Tibial nerve (tissue), 4 donors: ENCODE results near the gene SDK2. TPM values are rescaled to one million over a fixed set of nuclear protein-coding genes. Genes with fewer than 3 reads are reported as not detected.

Source experiments
- DNase-seq, 2 donors: peaks; one replicate each; pipeline ENCODE4 v3.0.0-alpha.2; 2019; ENCODE audit warnings: low spot score in 2 of 2
- H3K27ac ChIP-seq, 4 donors: fragments of 200-600 bp; sonication (generic) in 3 of 4; one replicate each; pipeline ENCODE4 v1.5.1; 2017 to 2019; ENCODE audit warnings: mild to moderate bottlenecking in 1 of 4
- H3K27me3 ChIP-seq, 2 donors: fragments of 200-600 bp; sonication (generic) in 1 of 2; one replicate each; pipeline versions ENCODE4 v1.5.1 to v1.6.0; 2017 to 2019
- H3K36me3 ChIP-seq, 3 donors: fragments of 200-600 bp; sonication (generic); one replicate each; pipeline ENCODE4 v1.5.1; 2018 to 2019
- H3K4me1 ChIP-seq, 4 donors: fragments of 200-600 bp; sonication (generic) in 3 of 4; one replicate each; pipeline ENCODE4 v1.5.1; 2017 to 2019
- H3K4me3 ChIP-seq, 4 donors: fragments of 200-600 bp; sonication (generic) in 3 of 4; one replicate each; pipeline ENCODE4 v1.5.1; 2017 to 2019; ENCODE audit warnings: mild to moderate bottlenecking in 1 of 4, moderate library complexity in 1 of 4
- H3K9me3 ChIP-seq, 4 donors: fragments of 200-600 bp; sonication (generic) in 3 of 4; one replicate each; pipeline ENCODE4 v1.5.1; 2017 to 2019
- EP300 ChIP-seq, 2 donors: sonication (generic); formaldehyde crosslinking; IDR thresholded peaks; one replicate each; pipeline ENCODE4 v1.6.1; 2017; ENCODE audit warnings: antibody characterized with exemption in 2 of 2, mild to moderate bottlenecking in 1 of 2
- POLR2A ChIP-seq, 2 donors: fragments of 450-650 bp; IDR thresholded peaks; one replicate each; pipeline ENCODE4 v1.6.1; 2017; ENCODE audit warnings: antibody characterized with exemption in 2 of 2, mild to moderate bottlenecking in 2 of 2, moderate library complexity in 2 of 2
- WGBS, 2 donors: methylation state at CpG; one replicate each; pipeline ENCODE4 v1.1.5; 2018; 5-methylcytosine and 5-hydroxymethylcytosine counted together
- total RNA-seq, 4 donors: library from RNA; depleted of rRNA; stranded (reverse); fragments of >200 nt; gene quantifications; one replicate each; pipeline ENCODE4 v1.1.0, GENCODE V29; 2016
- TF ChIP-seq, protein P1 (sequence below), 5 experiments: fragments of 200-600 bp in 3 of 5; fragments of 450-650 bp in 2 of 5; sonication (generic) in 3 of 5; IDR thresholded peaks; one replicate each; pipeline ENCODE4 v1.5.1; 2016 to 2019; ENCODE audit warnings: antibody characterized with exemption in 5 of 5, mild to moderate bottlenecking in 3 of 5, moderate library complexity in 2 of 5

The SDK2 gene
- total RNA-seq, 4 donors from 2014 or later, result 3.1 to 6.3 (median 4.6) TPM

DNA sequence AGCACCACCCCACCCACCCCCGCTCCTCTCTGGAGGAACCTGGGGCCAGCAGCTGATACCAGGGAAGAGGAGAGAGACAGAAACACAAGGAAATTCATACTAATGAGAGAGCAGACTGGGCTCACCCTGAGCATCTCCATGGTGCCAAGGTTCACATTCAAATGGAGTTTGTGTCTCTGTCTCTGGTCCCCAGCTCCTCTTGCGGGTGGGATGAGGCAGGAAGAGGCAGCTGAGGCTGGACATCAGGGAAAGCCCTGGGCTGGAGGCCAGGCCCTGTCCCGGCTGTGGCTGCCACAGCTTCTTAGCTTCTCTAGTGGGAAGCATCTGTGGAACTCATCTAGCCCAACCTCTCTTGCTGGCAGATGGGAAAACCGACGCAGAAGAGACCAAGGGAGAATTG is 121.5 kb downstream of the SDK2 start:
- TF ChIP-seq POLR2A (IDR thresholded peaks at IDR 0.05), result no peak
- TF ChIP-seq, protein P1, sequence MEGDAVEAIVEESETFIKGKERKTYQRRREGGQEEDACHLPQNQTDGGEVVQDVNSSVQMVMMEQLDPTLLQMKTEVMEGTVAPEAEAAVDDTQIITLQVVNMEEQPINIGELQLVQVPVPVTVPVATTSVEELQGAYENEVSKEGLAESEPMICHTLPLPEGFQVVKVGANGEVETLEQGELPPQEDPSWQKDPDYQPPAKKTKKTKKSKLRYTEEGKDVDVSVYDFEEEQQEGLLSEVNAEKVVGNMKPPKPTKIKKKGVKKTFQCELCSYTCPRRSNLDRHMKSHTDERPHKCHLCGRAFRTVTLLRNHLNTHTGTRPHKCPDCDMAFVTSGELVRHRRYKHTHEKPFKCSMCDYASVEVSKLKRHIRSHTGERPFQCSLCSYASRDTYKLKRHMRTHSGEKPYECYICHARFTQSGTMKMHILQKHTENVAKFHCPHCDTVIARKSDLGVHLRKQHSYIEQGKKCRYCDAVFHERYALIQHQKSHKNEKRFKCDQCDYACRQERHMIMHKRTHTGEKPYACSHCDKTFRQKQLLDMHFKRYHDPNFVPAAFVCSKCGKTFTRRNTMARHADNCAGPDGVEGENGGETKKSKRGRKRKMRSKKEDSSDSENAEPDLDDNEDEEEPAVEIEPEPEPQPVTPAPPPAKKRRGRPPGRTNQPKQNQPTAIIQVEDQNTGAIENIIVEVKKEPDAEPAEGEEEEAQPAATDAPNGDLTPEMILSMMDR (IDR thresholded peaks at IDR 0.05), result no peak
- TF ChIP-seq EP300 (IDR thresholded peaks at IDR 0.05), result no peak
- no peaks in the 10 kb centered on the region for H3K4me1 ChIP-seq
- 66 to 85% methylated on average over 5 of the region's 5 CpGs for WGBS, 2 donors

DNA sequence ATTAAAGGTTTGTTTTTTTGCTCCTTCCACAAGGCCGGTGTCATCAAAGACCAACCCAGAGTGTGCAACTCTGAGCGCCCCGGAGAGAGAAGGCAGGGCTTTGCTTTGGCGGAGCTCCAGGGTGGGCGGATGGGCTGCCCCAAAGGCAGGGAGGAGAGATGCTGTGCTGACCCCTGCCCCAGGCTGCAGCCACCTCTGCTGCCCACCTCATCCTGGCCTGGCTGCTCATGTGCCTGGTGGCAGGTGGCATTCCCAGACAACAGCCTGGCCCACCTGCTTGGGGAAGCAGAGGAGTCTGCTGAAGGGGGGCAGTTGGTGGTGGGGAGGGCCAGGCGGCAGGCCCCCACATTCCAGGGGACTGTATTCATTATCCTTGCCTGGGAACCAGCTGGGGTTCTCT is 122.1 kb downstream of the SDK2 start:
- Histone ChIP-seq H3K27me3 (no peaks in the 10 kb centered on the region), H3K4me1 (peaks cover 0 to 3% (median 0%) of the 10 kb centered on the region in 4 donors), H3K4me3 (no peak overlapping the region), H3K36me3 (no peaks in the 10 kb centered on the region), H3K9me3 (no peaks in the 10 kb centered on the region), H3K27ac (no peak overlapping the region)
- no peak for TF ChIP-seq EP300 (IDR thresholded peaks at IDR 0.05)
- TF ChIP-seq POLR2A (IDR thresholded peaks at IDR 0.05), result no peak
- TF ChIP-seq, protein P1 (IDR thresholded peaks at IDR 0.05), result no peak
- 64 to 72% methylated on average over 6 of the region's 6 CpGs for WGBS, 2 donors
- DNase-seq, result no peak

More for the DNA sequence above, 121.5 kb downstream of the SDK2 start:
- H3K9me3 ChIP-seq, result no peaks in the 10 kb centered on the region
- no peak for DNase-seq
- H3K27me3 ChIP-seq, result no peaks in the 10 kb centered on the region
- H3K27ac ChIP-seq, result no peak overlapping the region
- no peak overlapping the region for H3K4me3 ChIP-seq
- H3K36me3 ChIP-seq, result no peaks in the 10 kb centered on the region

DNA sequence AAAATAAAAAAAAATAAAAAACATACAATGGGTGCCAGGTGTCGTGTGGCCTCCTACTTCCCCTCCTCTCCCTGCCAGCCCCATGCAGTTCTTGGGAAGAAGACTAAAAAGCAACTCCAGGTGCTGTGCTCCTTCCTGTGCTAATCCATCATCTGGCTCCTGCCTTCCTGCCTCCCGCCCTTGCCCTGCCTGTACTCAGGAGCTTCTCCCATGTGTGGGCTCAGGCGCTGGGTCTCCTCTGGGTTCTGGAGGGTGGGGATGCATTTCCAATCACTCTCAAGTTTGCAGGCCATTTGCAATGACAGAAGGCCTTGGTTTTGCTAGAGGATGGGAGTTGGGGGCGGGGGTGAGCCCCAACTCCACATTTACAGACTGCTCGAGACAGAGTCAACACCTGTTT is 122.9 kb downstream of the SDK2 start:
- Histone ChIP-seq H3K27ac (no peak overlapping the region), H3K4me1 (peaks cover 0 to 10% (median 0%) of the 10 kb centered on the region in 4 donors), H3K27me3 (no peaks in the 10 kb centered on the region), H3K4me3 (no peak overlapping the region), H3K36me3 (no peaks in the 10 kb centered on the region), H3K9me3 (no peaks in the 10 kb centered on the region)
- no peak for DNase-seq
- TF ChIP-seq POLR2A (IDR thresholded peaks at IDR 0.05), result no peak
- no peak for TF ChIP-seq EP300 (IDR thresholded peaks at IDR 0.05)
- TF ChIP-seq, protein P1 (IDR thresholded peaks at IDR 0.05), result no peak
- WGBS, 2 donors, result 91 to 95% methylated on average over 5 of the region's 5 CpGs

DNA sequence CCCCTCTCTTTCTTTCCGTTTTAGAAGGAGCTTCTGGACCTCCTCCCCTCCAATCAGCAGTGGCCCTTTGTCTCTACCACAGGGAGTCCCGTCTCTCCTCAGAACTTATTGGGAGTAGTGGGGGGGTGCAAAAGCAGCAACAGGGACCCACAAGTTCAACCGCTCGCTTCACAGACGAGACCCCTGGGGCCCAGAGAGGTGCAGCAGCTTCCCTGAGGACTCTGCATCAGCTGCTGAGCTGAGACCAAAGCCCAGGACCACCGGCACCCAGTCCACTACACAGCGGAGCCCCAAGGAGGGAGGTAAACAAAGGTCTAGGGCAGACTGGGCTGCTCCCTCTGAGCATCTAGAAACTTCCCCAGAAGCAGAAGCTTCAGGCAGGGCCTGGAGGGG is 123.9 kb downstream of the SDK2 start:
- Histone ChIP-seq H3K9me3 (no peaks in the 10 kb centered on the region), H3K36me3 (no peaks in the 10 kb centered on the region), H3K4me3 (no peak overlapping the region), H3K4me1 (peaks cover 0 to 12% (median 0%) of the 10 kb centered on the region in 4 donors), H3K27me3 (no peaks in the 10 kb centered on the region), H3K27ac (no peak overlapping the region)
- 43 to 70% methylated on average over 2 to 7 of the region's 7 CpGs for WGBS, 2 donors
- no peak for DNase-seq
- TF ChIP-seq, protein P1 (IDR thresholded peaks at IDR 0.05), result no peak
- TF ChIP-seq EP300 (IDR thresholded peaks at IDR 0.05), result no peak
- no peak for TF ChIP-seq POLR2A (IDR thresholded peaks at IDR 0.05)

DNA sequence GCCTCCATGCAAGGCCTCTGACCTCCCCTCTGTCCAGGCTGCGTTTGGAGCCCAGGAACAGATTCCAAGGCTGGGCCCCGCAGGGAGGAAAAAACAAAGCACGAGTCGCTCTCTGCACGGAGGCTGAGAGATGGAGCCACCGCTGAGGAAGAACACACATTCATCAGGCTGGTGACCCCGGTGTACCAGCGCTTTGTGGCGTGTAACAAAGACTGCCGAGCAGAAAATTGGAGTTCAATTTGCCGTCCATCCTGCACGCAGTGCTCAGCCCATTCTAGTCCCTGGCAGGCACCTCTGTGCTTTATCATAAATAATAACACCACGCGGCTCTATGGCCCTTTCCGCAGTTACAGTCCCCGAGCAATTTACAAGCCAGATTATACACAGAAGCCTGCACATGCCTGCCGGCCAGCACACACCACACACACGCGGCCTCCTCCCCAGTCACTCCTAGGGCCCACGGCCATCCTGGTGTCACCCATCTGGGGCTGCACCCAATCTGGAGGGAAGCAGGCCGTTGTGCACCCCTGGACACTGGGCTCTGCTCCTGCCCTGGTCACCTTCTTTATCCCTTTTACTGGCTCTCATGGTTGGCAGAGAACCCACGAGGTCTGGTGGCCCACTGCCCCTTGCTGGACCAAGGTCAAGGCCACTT is 124.4 kb downstream of the SDK2 start:
- Histone ChIP-seq H3K4me3 (no peak overlapping the region), H3K27me3 (no peaks in the 10 kb centered on the region), H3K9me3 (no peaks in the 10 kb centered on the region), H3K4me1 (peaks cover 0 to 12% (median 0%) of the 10 kb centered on the region in 4 donors), H3K27ac (no peak overlapping the region), H3K36me3 (no peaks in the 10 kb centered on the region)
- DNase-seq, result no peak
- TF ChIP-seq POLR2A (IDR thresholded peaks at IDR 0.05) (no peak), EP300 (IDR thresholded peaks at IDR 0.05) (no peak)
- TF ChIP-seq, protein P1 (IDR thresholded peaks at IDR 0.05), result no peak
- WGBS, 2 donors, result 68 to 73% methylated on average over 22 of the region's 22 CpGs
